ENCODE results near the gene WHRN.

DNA sequence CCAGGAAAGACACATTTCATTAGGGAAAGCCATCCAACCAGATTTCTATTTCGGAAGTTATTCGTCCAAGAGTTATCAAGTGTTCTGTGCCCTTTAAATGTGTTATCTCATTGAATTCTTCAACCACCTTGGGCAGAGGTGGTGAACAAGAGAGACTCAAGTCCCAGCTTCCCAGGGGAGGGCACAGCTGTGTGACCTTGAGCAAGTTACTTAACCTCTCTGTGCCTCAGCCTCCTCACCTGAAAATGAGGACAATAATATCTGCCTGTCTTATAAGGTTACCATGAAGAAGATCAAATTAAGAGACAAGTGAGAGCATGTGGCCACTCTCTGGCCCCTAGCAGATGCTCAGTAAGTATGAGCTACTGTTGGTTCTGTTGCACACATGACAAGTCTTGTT is 37.4 kb downstream of the WHRN start:
- TF ChIP-seq POLR2A (IDR thresholded peaks at IDR 0.05) (no peak), EP300 (IDR thresholded peaks at IDR 0.05; ENCODE audit: low read depth) (no peak), POLR2AphosphoS5 (IDR thresholded peaks at IDR 0.05) (no peak)
- TF ChIP-seq, protein P1, sequence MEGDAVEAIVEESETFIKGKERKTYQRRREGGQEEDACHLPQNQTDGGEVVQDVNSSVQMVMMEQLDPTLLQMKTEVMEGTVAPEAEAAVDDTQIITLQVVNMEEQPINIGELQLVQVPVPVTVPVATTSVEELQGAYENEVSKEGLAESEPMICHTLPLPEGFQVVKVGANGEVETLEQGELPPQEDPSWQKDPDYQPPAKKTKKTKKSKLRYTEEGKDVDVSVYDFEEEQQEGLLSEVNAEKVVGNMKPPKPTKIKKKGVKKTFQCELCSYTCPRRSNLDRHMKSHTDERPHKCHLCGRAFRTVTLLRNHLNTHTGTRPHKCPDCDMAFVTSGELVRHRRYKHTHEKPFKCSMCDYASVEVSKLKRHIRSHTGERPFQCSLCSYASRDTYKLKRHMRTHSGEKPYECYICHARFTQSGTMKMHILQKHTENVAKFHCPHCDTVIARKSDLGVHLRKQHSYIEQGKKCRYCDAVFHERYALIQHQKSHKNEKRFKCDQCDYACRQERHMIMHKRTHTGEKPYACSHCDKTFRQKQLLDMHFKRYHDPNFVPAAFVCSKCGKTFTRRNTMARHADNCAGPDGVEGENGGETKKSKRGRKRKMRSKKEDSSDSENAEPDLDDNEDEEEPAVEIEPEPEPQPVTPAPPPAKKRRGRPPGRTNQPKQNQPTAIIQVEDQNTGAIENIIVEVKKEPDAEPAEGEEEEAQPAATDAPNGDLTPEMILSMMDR (IDR thresholded peaks at IDR 0.05), result no peak

All from transverse colon (tissue), 4 donors.